H1 (cell line): ENCODE data around the gene DNAJB8. TPM values are rescaled to one million over a fixed set of nuclear protein-coding genes. Genes with fewer than 3 reads are reported as not detected.

Source experiments
- CTCF ChIA-PET: fragments of 300-600 bp; sonication (Branson Sonifier 250); formaldehyde crosslinking; loops from one replicate; lab custom pipeline; 2021; ENCODE audit not compliant: partially characterized antibody; lab: Charles Lee
- POLR2A ChIA-PET: fragments of 300-600 bp; sonication (Branson Sonifier 250); formaldehyde crosslinking; loops from one replicate; lab custom pipeline; 2021; ENCODE audit warnings: inconsistent platforms; ENCODE audit not compliant: partially characterized antibody; lab: Charles Lee
- DNase-seq, 2 experiments: peaks; one replicate each; pipeline versions ENCODE4 v3.0.0 to v3.0.0-alpha.2; 2010 to 2022; ENCODE audit warnings: low spot score in 2 of 2, low read depth in 1 of 2, mixed read lengths in 1 of 2
- FAIRE-seq: peaks from 2 replicates; lab custom pipeline; 2011; peaks lifted over from hg19 to GRCh38; lab: Jason Lieb, UNC
- H2AFZ ChIP-seq: 2 replicates; pipeline ENCODE4 v1.8.1; 2012; ENCODE audit warnings: low read length, inconsistent platforms
- H2AK5ac ChIP-seq: 2 replicates; pipeline ENCODE4 v1.6.1; 2013; ENCODE audit warnings: low read depth, low read length
- H2BK120ac ChIP-seq: replicated peaks from 2 replicates; pipeline ENCODE3; 2013; ENCODE audit warnings: low read depth, low read length, inconsistent platforms
- H2BK12ac ChIP-seq: 2 replicates; pipeline ENCODE4 v1.6.1; 2013; ENCODE audit warnings: low read depth, low read length
- H2BK15ac ChIP-seq: 2 replicates; pipeline ENCODE4 v1.6.1; 2013; ENCODE audit warnings: low read length
- H2BK20ac ChIP-seq: 2 replicates; pipeline ENCODE4 v1.6.1; 2013; ENCODE audit warnings: low read length
- H2BK5ac ChIP-seq: 2 replicates; pipeline ENCODE4 v1.6.1; 2013; ENCODE audit warnings: low read depth, low read length
- H3K14ac ChIP-seq: 2 replicates; pipeline ENCODE4 v1.6.1; 2013; ENCODE audit warnings: inconsistent platforms; ENCODE audit not compliant: insufficient read length
- H3K18ac ChIP-seq: 2 replicates; pipeline ENCODE4 v1.6.1; 2013; ENCODE audit warnings: low read length; ENCODE audit errors: extremely low read depth
- H3K23ac ChIP-seq: 2 replicates; pipeline ENCODE4 v1.6.1; 2013; ENCODE audit warnings: inconsistent platforms; ENCODE audit not compliant: insufficient read length
- H3K23me2 ChIP-seq: 2 replicates; pipeline ENCODE4 v1.6.1; 2013; ENCODE audit warnings: low read depth, low read length
- H3K27ac ChIP-seq: 2 replicates; pipeline ENCODE4 v1.6.1; 2011; ENCODE audit warnings: low read depth, low read length, inconsistent platforms
- H3K27me3 ChIP-seq, 4 experiments: replicated peaks in 1 of 4; 1 replicate in 1 of 4; 2 replicates in 3 of 4; pipeline versions ENCODE4 v1.6.1 to v1.8.1; 2011 to 2013; ENCODE audit warnings: low read length in 3 of 4, mild to moderate bottlenecking in 3 of 4, inconsistent platforms in 2 of 4, mixed read lengths in 2 of 4, moderate library complexity in 1 of 4; ENCODE audit not compliant: control insufficient read depth in 3 of 4, insufficient read depth in 3 of 4; ENCODE audit errors: extremely low read depth in 1 of 4
- H3K36me3 ChIP-seq, 4 experiments: 2 replicates each; pipeline versions ENCODE4 v1.6.1 to v1.8.1; 2011 to 2013; ENCODE audit warnings: mild to moderate bottlenecking in 4 of 4, low read length in 3 of 4, moderate library complexity in 2 of 4, control low read depth in 1 of 4, inconsistent platforms in 1 of 4; ENCODE audit not compliant: insufficient read depth in 4 of 4, control insufficient read depth in 2 of 4
- H3K4ac ChIP-seq: replicated peaks from 2 replicates; pipeline ENCODE3; 2013; ENCODE audit warnings: low read length, low read depth, mixed read lengths, inconsistent platforms; ENCODE audit not compliant: insufficient read length
- H3K4me1 ChIP-seq, 4 experiments: replicated peaks in 1 of 4; 1 replicate in 1 of 4; 2 replicates in 3 of 4; pipeline versions ENCODE4 v1.6.1 to v1.8.1; 2011 to 2013; ENCODE audit warnings: low read length in 3 of 4, inconsistent platforms in 2 of 4, mixed read lengths in 1 of 4; ENCODE audit not compliant: insufficient read depth in 4 of 4, control insufficient read depth in 3 of 4
- H3K4me2 ChIP-seq, 2 experiments: 2 replicates each; pipeline versions ENCODE4 v1.6.1 to v1.8.1; 2011 to 2013; ENCODE audit warnings: low read depth in 2 of 2, low read length in 2 of 2, control low read depth in 1 of 2, inconsistent platforms in 1 of 2, mild to moderate bottlenecking in 1 of 2; ENCODE audit not compliant: insufficient read depth in 1 of 2
- H3K4me3 ChIP-seq, 4 experiments: fragments of 200-600, 300-600 bp in 1 of 4; sonication (generic), shearing (Covaris generic), sonication (Bioruptor Twin) in 1 of 4; 2 replicates each; pipeline versions ENCODE4 v1.5.1 to v1.8.1; 2011 to 2016; ENCODE audit warnings: low read length in 4 of 4, low read depth in 3 of 4, control low read depth in 2 of 4, inconsistent platforms in 2 of 4, mild to moderate bottlenecking in 2 of 4, mixed read lengths in 1 of 4, moderate library complexity in 1 of 4; ENCODE audit not compliant: insufficient read depth in 2 of 4; ENCODE audit errors: extremely low read depth in 1 of 4
- H3K56ac ChIP-seq: replicated peaks from 2 replicates; pipeline ENCODE3; 2013; ENCODE audit warnings: low read depth, mild to moderate bottlenecking, mixed read lengths, low read length, inconsistent platforms; ENCODE audit not compliant: insufficient read length
- H3K79me1 ChIP-seq: 2 replicates; pipeline ENCODE4 v1.6.1; 2013; ENCODE audit warnings: low read depth, low read length, control low read depth
- H3K79me2 ChIP-seq, 2 experiments: 2 replicates each; pipeline versions ENCODE4 v1.6.1 to v1.8.1; 2012 to 2013; ENCODE audit warnings: low read length in 2 of 2, mild to moderate bottlenecking in 2 of 2, inconsistent platforms in 1 of 2; ENCODE audit not compliant: insufficient read depth in 2 of 2, control insufficient read depth in 1 of 2
- H3K9ac ChIP-seq, 4 experiments: replicated peaks in 1 of 4; 1 replicate in 1 of 4; 2 replicates in 3 of 4; pipeline versions ENCODE4 v1.6.1 to v1.8.1; 2011 to 2013; ENCODE audit warnings: low read depth in 3 of 4, low read length in 3 of 4, control low read depth in 2 of 4, mild to moderate bottlenecking in 2 of 4, moderate library complexity in 2 of 4, inconsistent platforms in 1 of 4; ENCODE audit errors: extremely low read depth in 1 of 4
- H3K9me3 ChIP-seq, 2 experiments: 2 replicates each; pipeline versions ENCODE4 v1.6.1 to v1.8.1; 2012 to 2013; ENCODE audit warnings: mild to moderate bottlenecking in 2 of 2, moderate library complexity in 2 of 2, control low read depth in 1 of 2, inconsistent platforms in 1 of 2, low read depth in 1 of 2, low read length in 1 of 2, mixed read lengths in 1 of 2; ENCODE audit not compliant: insufficient read depth in 2 of 2
- H4K20me1 ChIP-seq, 2 experiments: replicated peaks in 1 of 2; 2 replicates each; pipeline versions ENCODE3 to v1.8.1; 2011 to 2013; ENCODE audit warnings: inconsistent platforms in 2 of 2, low read length in 2 of 2, mild to moderate bottlenecking in 1 of 2; ENCODE audit not compliant: insufficient read depth in 2 of 2, control insufficient read depth in 1 of 2
- H4K5ac ChIP-seq: 2 replicates; pipeline ENCODE4 v1.6.1; 2013; ENCODE audit warnings: low read length, low read depth, mixed read lengths, inconsistent platforms; ENCODE audit not compliant: insufficient read length
- H4K8ac ChIP-seq: 2 replicates; pipeline ENCODE4 v1.8.0; 2013; ENCODE audit warnings: mild to moderate bottlenecking, moderate library complexity, low read length, inconsistent platforms; ENCODE audit not compliant: insufficient read depth; ENCODE audit errors: extremely low read depth
- H4K91ac ChIP-seq: replicated peaks from 2 replicates; pipeline ENCODE3; 2013; ENCODE audit warnings: low read length, mixed read lengths, inconsistent platforms; ENCODE audit not compliant: insufficient read length
- JUND ChIP-seq: IDR thresholded peaks from 2 replicates; pipeline ENCODE4 v1.6.1; 2011; ENCODE audit warnings: mild to moderate bottlenecking, improper control_type of control experiment, low read length
- POLR2A ChIP-seq, 2 experiments: IDR thresholded peaks; 1 replicate in 1 of 2; 2 replicates in 1 of 2; pipeline ENCODE4 v1.6.1; 2011; ENCODE audit warnings: low read depth in 2 of 2, low read length in 2 of 2, mild to moderate bottlenecking in 2 of 2; ENCODE audit errors: control extremely low read depth in 1 of 2
- WGBS, 2 experiments: shearing (Covaris generic) in 1 of 2; methylation state at CpG; one replicate each; pipeline versions ENCODE4 v1.1.6 to v1.1.7; 2013 to 2015; ENCODE audit warnings: low lambda C conversion rate in 2 of 2, mixed read lengths in 2 of 2, inconsistent platforms in 1 of 2, low coverage in 1 of 2, missing lambda C conversion rate in 1 of 2; ENCODE audit not compliant: insufficient replicate concordance in 2 of 2, insufficient coverage in 1 of 2, insufficient read length in 1 of 2; ENCODE audit errors: extremely low coverage in 1 of 2, missing lambda C conversion rate in 1 of 2; 5-methylcytosine and 5-hydroxymethylcytosine counted together
- polyA plus RNA-seq, 7 experiments: library from polyadenylated mRNA; depleted of rRNA in 3 of 7; stranded (reverse) in 5 of 7; unstranded in 2 of 7; fragments of >200 nt in 5 of 7; fragments of 200-250 nt in 2 of 7; gene quantifications; 1 replicate in 5 of 7; 2 replicates in 1 of 7; 4 replicates in 1 of 7; pipeline versions ENCODE4 v1.2.1 to v1.2.3, GENCODE V29; 2011 to 2013; ENCODE audit warnings: missing spikeins in 2 of 7, mixed read lengths in 2 of 7
- total RNA-seq: library from RNA; stranded (reverse); fragmentation: NEBNext Ultra II Directional; extraction: Animal tissue kit (Norgen Biotek cat#: 25700); gene quantifications from 2 replicates; pipeline ENCODE4 v1.2.1, GENCODE V29; 2021

The DNAJB8 gene
- total and polyA plus RNA-seq, 2 of the 8 experiments (the other 6 are each of a cell fraction or from before 2014, with no cell fraction given) = not detected

DNA sequence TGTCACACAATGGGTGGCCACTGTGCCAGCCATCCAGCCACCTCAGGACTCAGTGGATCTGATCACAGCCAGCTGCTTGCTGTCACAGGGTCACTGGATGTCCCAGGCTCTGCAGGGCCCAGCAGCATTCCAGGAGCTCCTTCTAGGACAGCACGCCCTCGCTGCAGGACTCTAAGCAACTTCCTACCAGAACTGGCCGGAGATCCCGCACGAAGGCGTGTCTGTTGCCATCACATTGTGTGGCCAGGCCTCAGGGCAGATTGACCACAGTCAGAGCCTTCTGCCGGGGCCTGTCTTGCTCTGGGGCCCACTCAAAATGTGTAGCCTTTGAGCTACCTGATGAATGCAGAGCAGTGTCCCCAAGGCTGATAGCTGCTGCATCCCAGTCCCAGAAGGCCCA is 24.6 kb downstream of the DNAJB8 start:
- POLR2A ChIA-PET = interaction anchor here (0.6 to 1.4 kb wide), 2 partner anchors 30 to 150 kb away, joined by 3 to 5 read pairs; no protein-coding TSS in a partner anchor
- H3K79me2 ChIP-seq = no peaks in the 10 kb centered on the region
- H2AFZ ChIP-seq = no peak overlapping the region
- H4K20me1 ChIP-seq = peaks cover 0 to 7% of the 10 kb centered on the region in 2 experiments
- no peak overlapping the region for H2BK5ac ChIP-seq
- no peak overlapping the region for H3K4me3 ChIP-seq
- H3K23ac ChIP-seq = no peak overlapping the region
- peaks cover 0 to 6% (median 2%) of the 10 kb centered on the region in 4 experiments; a peak in 5 of 7 replicates for H3K27me3 ChIP-seq
- H3K36me3 ChIP-seq = no peaks in the 10 kb centered on the region
- no peak overlapping the region for H3K4me2 ChIP-seq
- no peak overlapping the region for H3K56ac ChIP-seq
- no peak overlapping the region for H2BK15ac ChIP-seq
- no peak overlapping the region for H4K91ac ChIP-seq
- DNase-seq (no peak), FAIRE-seq (no peak)
- no peak overlapping the region for H2BK12ac ChIP-seq
- no peak overlapping the region for H2BK120ac ChIP-seq
- no peak overlapping the region for H4K8ac ChIP-seq
- no peak overlapping the region for H3K27ac ChIP-seq
- no peak overlapping the region for H2AK5ac ChIP-seq
- CTCF ChIA-PET = interaction anchor here (1.0 to 12.6 kb wide), 7 partner anchors 7 to 119 kb away, joined by 3 to 144 read pairs (median 14); partner anchors contain the start of gene DNAJB8
- no peak overlapping the region for H3K18ac ChIP-seq
- H2BK20ac ChIP-seq = no peak overlapping the region
- peaks cover 11% of the 10 kb centered on the region; the same call in 1 of the 2 replicates for H3K23me2 ChIP-seq
- no peak overlapping the region for H3K9ac ChIP-seq
- TF ChIP-seq POLR2A (IDR thresholded peaks at IDR 0.05; ENCODE audit: control extremely low read depth in 1 of 2, low read depth in 2 of 2, low read length in 2 of 2) (no peak), JUND (no peak)
- H4K5ac ChIP-seq = no peak overlapping the region
- H3K79me1 ChIP-seq = no peaks in the 10 kb centered on the region; the same call in 1 of the 2 replicates
- no peak overlapping the region for H3K14ac ChIP-seq
- 79% methylated on average over 7 of the region's 7 CpGs; no CpG with 5 or more reads in 1 of the 2 experiments for WGBS, 2 experiments
- H3K4ac ChIP-seq = no peak overlapping the region
- no peaks in the 10 kb centered on the region for H3K9me3 ChIP-seq
- H3K4me1 ChIP-seq = no peaks in the 10 kb centered on the region; a peak in 1 of 7 replicates
